ENCODE data around the gene CDC20.

GRCh38 chr1:43350976-43351375 is 7.8 kb upstream of the CDC20 start:
- TF ChIP-seq EZH2 (IDR thresholded peaks at IDR 0.05) (no peak), POLR2AphosphoS5 (IDR thresholded peaks at IDR 0.05; ENCODE audit: borderline replicate concordance, low read depth, low read length) (no peak)
